Measurements from ENCODE around the gene DPYSL4. TPM values are rescaled to one million over a fixed set of nuclear protein-coding genes. Genes with fewer than 3 reads are reported as not detected.

Gene DPYSL4
- total and polyA plus RNA-seq, 2 of the 13 experiments (the other 11 are each of a cell fraction or from before 2014, with no cell fraction given) = 0.84 to 1.2 TPM

DNA sequence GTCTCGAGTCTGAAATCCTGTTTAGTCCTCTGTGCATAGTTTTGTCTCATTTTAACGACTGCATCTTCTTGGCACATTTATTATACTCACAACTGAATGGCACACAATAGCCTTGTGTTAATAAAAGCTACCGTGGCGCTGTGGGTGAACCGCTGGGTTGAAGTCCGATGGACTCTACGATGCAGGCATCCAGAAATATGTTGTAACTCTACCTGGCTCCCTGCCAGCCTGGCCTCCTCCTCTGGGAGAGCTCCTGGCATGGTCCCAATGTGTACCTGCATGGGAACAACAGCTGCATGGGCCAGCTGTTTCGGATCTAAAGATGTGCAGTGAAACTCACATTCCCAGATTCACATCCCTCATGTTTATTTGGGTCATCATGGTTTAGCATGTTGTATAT lies 3.7 kb upstream of the DPYSL4 start (continued):
- TF ChIP-seq, protein P1, sequence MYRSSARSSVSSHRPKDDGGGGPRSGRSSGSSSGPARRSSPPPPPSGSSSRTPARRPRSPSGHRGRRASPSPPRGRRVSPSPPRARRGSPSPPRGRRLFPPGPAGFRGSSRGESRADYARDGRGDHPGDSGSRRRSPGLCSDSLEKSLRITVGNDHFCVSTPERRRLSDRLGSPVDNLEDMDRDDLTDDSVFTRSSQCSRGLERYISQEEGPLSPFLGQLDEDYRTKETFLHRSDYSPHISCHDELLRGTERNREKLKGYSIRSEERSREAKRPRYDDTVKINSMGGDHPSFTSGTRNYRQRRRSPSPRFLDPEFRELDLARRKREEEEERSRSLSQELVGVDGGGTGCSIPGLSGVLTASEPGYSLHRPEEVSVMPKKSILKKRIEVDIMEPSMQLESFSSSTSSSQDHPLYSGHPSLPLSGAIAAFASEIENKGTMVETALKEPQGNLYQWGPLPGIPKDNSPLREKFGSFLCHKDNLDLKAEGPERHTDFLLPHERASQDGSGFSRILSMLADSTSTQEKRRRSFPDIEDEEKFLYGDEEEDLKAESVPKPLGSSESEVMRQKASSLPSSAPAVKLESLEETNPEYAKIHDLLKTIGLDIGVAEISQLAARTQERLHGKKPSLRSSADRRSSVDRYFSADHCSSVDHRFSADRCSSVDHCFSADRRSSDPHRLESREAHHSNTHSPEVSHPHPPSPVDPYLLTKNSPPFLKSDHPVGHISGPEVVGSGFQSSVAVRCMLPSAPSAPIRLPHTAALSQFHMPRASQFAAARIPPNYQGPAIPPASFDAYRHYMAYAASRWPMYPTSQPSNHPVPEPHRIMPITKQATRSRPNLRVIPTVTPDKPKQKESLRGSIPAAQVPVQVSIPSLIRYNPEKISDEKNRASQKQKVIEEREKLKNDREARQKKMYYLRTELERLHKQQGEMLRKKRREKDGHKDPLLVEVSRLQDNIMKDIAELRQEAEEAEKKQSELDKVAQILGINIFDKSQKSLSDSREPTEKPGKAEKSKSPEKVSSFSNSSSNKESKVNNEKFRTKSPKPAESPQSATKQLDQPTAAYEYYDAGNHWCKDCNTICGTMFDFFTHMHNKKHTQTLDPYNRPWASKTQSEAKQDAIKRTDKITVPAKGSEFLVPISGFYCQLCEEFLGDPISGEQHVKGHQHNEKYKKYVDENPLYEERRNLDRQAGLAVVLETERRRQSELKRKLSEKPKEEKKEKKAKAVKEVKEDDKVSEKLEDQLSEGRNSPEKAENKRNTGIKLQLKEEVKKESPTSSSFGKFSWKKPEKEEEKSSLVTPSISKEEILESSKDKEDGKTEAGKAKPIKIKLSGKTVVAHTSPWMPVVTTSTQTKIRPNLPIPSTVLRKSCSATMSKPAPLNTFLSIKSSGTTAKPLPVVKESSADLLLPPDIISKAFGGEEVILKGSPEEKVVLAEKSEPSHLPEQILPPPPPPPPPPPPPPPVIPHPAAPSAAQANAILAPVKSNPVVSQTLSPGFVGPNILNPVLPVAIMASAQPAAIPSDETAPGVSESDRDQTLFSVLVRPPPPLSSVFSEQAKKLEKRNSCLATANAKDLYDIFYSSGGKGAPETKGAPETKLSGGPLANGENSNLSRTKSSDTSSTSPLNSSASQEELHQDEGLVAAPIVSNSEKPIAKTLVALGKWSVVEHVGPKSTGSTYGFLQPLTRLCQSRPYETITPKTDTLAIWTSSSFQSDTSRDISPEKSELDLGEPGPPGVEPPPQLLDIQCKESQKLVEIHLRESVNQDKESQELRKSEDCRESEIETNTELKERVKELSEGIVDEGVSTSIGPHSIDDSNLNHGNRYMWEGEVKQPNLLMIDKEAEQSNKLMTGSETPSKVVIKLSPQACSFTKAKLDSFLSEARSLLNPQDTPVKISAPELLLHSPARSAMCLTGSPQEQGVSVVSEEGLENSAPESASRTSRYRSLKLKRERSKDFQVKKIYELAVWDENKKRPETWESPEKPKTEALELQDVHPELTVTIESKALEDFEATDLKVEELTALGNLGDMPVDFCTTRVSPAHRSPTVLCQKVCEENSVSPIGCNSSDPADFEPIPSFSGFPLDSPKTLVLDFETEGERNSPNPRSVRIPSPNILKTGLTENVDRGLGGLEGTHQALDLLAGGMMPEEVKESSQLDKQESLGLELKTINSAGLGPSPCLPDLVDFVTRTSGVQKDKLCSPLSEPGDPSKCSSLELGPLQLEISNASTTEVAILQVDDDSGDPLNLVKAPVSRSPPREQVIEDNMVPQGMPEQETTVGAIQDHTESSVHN (CRISPR knock-in tag; IDR thresholded peaks at IDR 0.05) = no peak
- TF ChIP-seq CHD4 (IDR thresholded peaks at IDR 0.05; ENCODE audit: borderline replicate concordance, low read length) (no peak), CAMTA2 (CRISPR knock-in tag; IDR thresholded peaks at IDR 0.05; ENCODE audit: borderline replicate concordance) (no peak), SALL1 (CRISPR knock-in tag; IDR thresholded peaks at IDR 0.05) (peak; percentile 89), NCOA5 (CRISPR knock-in tag; IDR thresholded peaks at IDR 0.05) (no peak), ZNF768 (CRISPR knock-in tag; IDR thresholded peaks at IDR 0.05) (no peak), STAG1 (CRISPR knock-in tag; IDR thresholded peaks at IDR 0.05) (no peak), EHMT2 (IDR thresholded peaks at IDR 0.05; ENCODE audit: borderline replicate concordance, low read depth, low read length) (peak; percentile 70; the same call in 1 of the 2 replicates), MIER3 (CRISPR knock-in tag; IDR thresholded peaks at IDR 0.05; ENCODE audit: borderline replicate concordance) (no peak), ARHGAP35 (CRISPR knock-in tag; IDR thresholded peaks at IDR 0.05; ENCODE audit: borderline replicate concordance) (no peak)
- TF ChIP-seq, protein P2, sequence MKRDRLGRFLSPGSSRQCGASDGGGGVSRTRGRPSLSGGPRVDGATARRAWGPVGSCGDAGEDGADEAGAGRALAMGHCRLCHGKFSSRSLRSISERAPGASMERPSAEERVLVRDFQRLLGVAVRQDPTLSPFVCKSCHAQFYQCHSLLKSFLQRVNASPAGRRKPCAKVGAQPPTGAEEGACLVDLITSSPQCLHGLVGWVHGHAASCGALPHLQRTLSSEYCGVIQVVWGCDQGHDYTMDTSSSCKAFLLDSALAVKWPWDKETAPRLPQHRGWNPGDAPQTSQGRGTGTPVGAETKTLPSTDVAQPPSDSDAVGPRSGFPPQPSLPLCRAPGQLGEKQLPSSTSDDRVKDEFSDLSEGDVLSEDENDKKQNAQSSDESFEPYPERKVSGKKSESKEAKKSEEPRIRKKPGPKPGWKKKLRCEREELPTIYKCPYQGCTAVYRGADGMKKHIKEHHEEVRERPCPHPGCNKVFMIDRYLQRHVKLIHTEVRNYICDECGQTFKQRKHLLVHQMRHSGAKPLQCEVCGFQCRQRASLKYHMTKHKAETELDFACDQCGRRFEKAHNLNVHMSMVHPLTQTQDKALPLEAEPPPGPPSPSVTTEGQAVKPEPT (CRISPR knock-in tag; IDR thresholded peaks at IDR 0.05; ENCODE audit: low read depth) = no peak
- TF ChIP-seq, protein P3, sequence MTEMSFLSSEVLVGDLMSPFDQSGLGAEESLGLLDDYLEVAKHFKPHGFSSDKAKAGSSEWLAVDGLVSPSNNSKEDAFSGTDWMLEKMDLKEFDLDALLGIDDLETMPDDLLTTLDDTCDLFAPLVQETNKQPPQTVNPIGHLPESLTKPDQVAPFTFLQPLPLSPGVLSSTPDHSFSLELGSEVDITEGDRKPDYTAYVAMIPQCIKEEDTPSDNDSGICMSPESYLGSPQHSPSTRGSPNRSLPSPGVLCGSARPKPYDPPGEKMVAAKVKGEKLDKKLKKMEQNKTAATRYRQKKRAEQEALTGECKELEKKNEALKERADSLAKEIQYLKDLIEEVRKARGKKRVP (CRISPR knock-in tag; IDR thresholded peaks at IDR 0.05) = no peak
- TF ChIP-seq, protein P4, sequence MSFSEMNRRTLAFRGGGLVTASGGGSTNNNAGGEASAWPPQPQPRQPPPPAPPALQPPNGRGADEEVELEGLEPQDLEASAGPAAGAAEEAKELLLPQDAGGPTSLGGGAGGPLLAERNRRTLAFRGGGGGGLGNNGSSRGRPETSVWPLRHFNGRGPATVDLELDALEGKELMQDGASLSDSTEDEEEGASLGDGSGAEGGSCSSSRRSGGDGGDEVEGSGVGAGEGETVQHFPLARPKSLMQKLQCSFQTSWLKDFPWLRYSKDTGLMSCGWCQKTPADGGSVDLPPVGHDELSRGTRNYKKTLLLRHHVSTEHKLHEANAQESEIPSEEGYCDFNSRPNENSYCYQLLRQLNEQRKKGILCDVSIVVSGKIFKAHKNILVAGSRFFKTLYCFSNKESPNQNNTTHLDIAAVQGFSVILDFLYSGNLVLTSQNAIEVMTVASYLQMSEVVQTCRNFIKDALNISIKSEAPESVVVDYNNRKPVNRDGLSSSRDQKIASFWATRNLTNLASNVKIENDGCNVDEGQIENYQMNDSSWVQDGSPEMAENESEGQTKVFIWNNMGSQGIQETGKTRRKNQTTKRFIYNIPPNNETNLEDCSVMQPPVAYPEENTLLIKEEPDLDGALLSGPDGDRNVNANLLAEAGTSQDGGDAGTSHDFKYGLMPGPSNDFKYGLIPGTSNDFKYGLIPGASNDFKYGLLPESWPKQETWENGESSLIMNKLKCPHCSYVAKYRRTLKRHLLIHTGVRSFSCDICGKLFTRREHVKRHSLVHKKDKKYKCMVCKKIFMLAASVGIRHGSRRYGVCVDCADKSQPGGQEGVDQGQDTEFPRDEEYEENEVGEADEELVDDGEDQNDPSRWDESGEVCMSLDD (CRISPR knock-in tag; IDR thresholded peaks at IDR 0.05; ENCODE audit: borderline replicate concordance) = no peak
